Stimulated activated CD4-positive, alpha-beta T cell treated with anti-CD3 and anti-CD28 coated beads, Interleukin-15, amount 100 ng/mL, for 48 hours (primary cell): ENCODE data around the gene RFX3.

Source experiments
- DNase-seq, 2 donors: peaks; one replicate each; pipeline ENCODE4 v3.0.0-alpha.2; 2020; ENCODE audit warnings: low read depth in 2 of 2

The RFX3 gene

DNA sequence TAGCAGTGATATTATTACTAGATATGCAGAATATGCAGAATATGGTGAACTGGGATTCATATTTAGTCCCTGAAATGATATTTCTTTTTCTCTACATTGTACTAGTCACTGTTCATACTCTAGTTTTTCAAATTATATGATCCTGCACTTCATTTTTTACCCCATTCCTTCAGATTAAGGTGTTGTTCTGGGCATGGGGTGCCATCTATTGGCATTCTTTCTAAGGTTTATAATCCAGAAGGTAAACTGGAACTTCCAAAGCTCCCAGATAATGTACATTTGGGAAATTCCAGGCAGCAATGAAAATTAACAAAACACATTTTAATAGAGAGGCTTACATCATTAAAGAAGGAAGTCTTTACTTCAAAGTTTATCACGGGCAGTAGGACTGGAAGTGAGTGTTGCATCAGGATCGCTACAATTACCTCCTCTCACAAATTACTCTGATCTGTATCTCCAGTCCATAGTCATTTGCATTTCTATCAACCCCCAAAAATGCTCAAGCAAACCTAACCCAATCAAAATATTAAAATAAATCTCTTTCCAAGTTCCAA lies 12.5 kb downstream of the RFX3 start:
- no peak for DNase-seq

DNA sequence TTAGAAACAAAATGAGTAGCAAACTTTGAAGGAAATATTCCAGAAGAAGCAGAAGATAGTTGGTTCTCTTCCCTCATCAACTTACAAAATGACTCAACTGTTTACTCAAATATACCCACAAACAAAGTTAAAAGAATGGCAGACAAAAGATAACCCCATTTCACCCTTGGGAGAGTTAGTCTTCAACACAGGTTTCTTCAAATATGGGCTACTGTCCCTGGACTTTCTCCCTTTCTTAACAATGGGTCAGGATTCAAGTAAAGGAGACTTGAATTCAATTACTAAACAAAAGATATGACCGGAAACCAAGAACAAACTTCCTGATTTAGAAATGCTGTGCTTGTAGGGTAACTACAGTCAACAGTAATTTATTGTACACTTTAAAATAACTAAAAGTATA lies 14.2 kb downstream of the RFX3 start:
- no peak for DNase-seq

DNA sequence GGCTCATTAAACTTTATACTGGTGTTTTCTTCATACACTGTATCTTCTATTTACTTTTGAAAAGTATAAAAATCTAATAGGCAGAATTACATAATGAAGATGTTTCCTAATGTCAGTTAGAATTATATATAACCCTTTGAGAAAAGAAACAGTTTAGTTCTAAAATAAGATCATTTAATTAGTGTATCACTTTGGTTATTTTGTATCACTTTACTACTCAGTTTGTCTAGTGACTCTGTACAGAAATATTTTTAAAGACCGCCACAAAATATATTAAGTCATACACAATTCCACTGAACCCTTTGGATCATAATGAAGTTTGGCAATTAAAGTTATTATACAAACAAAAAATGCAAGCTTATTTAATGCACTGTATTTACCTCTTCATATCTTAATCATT lies 15.0 kb downstream of the RFX3 start:
- DNase-seq, result no peak

DNA sequence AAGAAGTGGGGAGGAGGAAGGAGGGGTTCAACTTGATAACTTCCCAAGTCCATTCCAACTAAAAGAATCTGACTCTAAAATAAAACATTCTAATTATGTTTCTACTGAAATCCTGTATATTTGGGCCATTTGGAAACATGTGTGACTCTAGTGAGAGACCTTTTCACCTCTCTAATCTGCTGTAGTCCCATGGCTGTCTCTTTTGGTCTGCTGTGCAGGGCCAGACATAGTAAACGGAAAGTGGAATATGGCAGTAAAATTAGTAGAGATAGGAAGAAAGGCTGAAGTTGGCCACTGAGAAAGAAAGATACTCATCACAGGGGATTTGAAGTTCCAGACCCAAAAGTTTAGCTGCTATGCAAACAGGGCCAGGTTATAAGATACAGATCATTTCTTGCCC lies 15.9 kb downstream of the RFX3 start:
- no peak for DNase-seq

DNA sequence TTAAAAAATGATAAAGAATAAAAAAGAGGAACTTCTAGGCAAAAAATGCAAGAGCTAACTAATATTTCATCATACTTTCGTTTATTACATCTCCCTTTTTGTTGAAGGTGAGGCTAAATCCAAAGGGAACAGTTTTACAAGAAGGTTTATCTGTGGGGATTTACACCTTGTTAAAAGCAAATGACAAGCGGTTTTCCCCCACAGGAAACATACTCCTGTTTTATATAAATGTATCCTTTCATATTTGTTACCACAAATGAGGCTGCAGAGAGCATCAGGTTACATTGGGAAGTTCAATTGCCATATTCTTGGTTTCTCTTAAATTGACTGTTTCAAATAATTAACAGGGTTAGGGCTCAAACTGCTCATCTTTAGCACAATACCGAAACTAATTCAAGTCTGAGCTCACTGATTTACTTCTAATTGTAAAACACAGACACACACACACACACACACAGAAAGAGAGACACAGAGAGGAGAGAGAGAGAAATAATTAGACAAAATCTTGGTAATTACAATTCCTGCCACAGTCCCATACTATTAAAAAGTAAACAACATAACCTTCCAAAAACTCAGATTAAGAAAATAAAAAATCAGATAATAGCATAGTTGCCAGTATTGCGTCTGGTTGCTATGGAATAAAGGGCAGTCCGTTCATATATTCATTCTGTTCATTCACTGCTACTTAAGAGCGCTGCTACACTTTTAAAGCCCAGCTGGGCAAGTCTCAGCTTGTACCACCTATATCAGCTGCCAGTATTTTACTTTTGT lies 17.1 kb downstream of the RFX3 start:
- DNase-seq, result no peak

DNA sequence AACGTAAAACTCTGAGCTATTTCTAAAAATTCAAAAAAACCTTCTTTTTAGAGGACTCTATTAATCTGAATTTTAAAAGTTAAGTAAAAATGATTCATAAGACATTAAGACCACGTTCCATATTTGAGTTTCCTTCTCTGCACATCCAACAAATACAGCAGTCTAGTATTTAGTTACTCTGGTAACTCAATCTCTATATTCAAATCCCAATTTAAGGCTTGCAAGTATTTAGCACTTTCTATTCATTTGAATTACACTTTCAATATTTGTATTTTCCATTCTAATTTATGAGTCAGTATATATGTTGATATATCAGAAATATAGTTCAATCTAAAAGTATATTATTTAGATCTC lies 17.7 kb downstream of the RFX3 start:
- DNase-seq, result no peak

DNA sequence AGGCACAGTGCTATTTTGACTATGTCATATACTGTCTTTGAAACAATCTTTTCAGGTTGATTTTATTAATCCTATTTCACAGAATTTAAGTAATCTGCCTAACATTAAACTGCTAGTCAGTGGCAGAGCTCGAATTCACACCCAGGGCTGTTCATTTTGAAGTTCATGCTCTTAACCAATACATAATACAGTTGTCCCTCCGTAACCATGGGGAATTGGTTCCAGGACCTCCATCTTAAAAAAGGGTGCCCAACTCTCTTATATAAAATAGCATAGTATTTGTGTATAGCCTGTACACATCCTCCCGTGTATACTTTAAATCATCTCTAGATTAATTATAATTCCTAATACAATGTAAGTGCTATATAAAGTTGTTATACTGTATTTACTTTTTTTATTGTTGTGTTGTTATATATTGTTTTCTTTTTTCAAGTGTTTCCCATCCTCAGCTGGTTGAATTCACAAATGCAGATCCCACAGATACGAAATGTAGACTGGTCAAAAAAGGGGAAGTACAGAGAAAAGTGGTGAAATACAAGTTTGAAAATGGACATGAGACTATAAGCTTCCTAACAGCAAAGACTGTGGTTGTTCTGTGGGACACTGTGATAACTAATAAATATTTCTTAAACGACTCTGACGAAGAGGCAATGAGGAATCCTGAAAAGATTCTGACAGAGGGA lies 18.3 kb downstream of the RFX3 start:
- no peak for DNase-seq

DNA sequence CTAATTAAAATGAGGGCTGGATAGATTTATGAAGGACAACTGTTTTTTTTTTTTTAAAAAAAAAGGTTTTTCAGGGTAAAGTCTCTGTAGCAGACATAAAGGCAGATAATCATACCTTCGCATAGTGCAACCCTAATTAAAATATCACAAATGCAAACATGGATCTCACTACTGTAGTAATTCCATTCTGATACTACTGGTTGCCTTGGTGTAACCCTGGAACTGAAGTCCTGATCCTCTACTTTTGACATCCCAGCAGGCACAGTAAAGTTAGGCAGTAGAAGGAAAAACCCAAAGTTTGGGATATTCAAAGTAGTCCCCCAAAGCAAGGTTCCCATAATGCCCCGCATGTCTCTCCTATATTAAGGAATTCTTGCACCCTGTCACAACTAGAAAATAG lies 19.6 kb downstream of the RFX3 start:
- DNase-seq, result no peak

DNA sequence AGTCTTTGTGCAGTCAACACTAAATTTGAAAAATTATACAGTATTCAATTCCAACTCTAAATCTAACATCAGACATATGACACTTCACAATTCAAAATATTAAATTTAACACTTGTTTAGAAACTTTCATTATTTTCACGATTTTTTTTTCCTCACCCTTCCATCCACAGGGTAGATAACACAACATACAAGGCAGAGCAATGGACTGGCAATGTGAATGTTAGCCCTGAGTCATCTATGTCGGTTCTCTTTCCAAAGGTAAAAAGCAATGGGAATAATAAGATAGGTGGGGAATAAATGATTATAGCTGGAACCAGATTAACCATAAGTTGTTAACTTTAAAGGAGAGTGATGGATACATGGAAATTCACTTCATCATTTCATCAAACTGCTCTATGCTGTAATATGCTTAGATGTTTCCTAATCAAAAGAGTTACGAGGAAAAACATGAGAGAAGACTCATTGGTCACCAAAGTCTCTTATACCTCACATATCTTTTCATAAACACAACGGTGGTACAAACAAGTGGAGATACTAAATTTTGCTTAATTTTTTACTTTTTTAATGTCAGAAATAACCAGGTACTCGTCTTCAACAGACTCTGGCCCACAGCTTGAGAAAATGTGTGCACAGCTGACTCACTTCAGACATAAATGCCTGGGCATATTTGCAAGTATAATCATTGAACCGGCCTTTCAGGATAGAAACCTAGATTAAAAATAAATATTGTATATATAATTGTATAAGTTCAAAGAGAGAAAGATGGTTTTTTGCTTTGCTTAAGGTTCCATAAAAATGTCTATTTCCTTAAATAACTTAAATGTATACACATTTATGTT lies 23.0 kb downstream of the RFX3 start:
- DNase-seq, result no peak

DNA sequence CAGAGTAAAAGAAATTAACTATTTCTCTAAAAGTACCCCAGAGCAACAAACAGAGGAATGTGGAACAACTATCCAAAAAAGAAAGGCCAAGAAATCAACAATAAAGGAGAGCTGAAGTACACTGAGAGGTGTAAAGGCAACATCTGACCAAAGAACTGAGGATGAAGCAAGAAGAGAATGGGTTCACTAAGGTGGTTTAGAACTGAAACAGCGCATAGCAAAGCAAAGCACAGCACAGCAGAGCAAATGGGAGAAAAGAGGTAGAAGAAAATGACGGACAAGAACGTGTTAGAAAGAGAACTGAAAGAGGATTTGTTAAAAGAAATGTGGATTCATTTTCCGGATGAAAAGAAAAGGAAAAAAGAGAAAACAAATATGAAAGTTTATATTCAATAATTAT lies 25.8 kb downstream of the RFX3 start:
- no peak for DNase-seq

DNA sequence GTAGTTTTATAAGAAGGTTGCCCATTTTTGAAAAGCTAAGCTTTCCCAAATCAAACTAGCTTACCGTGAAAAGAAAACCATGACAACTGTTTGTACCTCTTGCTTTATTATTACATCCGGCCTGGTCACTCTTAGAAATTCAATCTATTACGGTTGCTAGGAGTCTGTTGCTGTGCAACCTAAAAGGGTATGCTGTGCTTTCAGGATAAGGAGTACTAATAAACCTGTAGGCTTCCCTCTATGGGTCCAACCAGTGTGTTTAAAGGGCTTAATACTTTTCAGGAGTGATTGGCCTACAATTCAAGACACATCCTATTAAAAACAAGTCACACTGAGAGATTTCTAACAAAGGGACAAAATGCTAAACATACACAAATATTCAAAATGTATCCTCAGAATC lies 27.1 kb downstream of the RFX3 start:
- no peak for DNase-seq

DNA sequence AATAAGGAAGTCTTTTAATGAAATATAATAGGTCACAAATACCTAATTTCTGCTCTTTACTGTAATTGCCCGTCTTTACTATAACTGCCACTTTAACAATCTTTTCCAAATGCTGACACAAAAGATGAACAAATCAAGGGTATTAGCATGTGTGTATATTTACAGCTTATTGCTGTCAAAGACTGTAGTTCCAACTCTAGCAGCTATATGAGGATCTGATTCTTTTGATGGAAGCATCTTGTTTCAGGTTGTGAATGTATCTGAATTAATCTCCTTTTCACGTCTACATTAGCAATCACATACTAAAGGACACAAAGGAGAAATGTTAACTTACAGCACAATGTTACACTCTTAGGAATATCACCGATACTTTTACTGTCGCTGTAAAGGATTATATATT lies 27.9 kb downstream of the RFX3 start:
- no peak for DNase-seq

DNA sequence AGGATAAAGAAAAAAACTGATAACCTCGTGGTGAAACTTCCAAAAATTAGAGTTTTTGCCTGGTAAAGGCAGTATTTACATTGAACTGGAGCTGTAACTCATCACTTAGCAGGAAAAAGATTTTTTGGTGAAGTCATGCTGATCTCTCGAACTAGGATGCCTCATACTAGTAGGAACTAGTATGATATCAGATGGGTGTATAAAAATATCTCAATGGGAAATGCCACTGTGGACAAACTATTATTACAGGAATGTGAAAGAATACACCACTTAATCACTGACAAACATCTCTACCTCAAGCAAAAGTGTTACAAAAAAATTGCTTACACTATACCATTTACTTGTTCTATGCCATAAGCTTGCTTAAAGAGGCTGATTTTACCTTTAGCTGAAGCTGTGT lies 28.4 kb downstream of the RFX3 start:
- no peak for DNase-seq

DNA sequence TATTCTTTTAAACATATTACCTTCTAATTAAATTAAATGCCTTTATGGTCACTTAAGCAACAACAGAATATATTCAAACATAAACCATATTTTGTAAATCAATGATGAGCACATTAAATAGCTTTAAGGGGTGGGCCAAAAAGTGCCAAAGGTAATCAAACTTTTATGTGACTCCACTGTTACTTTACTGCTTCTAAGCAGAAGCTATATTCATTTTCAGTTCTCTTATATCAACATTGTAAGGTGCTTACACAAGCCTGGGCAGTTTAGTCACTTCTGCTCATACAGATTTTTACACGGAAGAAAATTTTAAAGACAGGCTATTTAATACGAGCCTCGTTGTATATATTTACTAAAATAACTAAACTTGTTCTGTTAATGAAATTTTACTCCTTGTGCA lies 29.9 kb downstream of the RFX3 start:
- DNase-seq, result no peak

DNA sequence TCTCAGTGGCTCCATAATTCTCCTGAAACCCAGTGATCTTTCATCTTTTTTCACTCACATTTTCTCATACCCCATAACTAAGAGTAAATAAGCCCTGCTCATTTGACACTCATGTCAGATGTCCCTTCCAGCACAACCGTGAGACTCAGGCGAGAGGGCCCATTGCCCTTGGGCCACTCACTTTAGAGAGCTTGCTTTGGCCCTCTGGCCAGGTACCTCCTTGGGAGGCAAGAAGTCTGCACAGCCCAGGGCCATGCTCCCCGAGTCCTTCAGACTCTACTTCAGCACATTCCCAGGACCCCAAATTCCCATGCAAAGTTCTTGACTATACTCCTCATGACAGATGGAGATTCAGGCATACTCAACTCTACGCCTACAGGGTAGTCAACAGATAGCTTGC lies 33.6 kb downstream of the RFX3 start:
- DNase-seq, result no peak

DNA sequence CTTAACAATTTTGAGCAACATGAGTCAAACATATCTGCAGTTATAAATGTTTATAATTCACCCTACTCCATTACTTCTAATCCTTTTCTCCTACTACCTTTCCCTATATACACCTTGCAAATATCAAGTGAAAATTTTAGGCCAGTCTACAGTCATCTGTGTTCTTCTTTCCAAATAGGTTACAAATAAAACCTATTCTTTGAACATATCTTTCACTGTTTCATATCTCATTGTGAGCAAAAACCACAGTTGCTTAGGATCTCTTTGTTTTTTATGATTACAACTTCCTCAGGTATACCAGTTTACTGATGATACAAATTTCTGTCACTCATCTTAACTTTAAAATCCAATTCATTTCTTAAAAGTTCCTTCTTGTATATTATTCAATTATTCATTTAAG lies 34.4 kb downstream of the RFX3 start:
- DNase-seq, result no peak

DNA sequence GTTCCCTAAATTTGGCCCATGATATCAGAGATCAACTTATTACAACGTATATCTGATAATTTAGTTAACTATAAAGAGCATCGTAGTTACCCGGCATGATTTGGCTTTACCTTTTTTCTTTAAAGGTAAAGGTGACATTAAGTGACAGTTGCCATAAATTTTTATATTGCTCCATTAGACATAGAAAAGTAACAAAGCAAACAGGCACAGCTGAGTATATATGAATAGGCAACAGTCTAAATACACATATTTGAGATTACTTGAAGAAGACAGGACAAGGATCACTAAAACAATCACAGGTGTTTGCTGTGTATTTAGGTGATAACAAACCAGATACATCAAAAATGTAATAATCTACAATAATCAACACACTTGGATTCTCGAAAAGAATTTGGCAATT lies 34.8 kb downstream of the RFX3 start:
- no peak for DNase-seq

DNA sequence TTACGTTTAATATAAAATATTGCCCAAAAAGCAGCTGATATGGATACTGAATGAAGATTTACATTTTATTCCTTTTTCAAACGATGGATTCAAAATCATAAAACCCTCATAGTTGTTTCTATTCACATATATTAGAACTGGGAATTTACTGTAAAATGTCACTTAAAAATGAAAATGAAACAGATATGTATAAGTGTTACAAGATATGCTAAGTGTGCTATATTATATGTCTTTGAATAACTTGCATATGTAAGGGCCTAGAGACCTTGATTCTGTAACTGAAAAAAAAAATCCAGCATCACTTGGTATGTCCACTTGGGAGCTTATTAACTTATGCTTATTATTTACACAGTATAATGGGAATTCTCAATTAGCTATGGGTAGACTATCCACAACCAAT lies 43.2 kb downstream of the RFX3 start:
- no peak for DNase-seq

DNA sequence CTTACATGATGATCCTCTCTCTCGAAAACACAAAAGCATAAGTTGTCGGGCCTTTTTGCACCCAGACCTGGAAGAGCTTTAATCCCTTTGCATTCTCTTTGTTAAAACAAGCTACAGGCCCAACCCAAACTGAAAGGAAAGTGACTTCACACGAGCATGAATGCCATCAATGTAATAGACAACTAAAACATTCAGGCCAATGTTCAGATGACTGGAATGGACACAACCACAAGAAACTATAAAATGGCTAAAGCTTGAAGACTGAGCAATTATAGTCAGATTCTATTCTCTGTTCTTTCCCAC lies 45.5 kb downstream of the RFX3 start:
- no peak for DNase-seq

DNA sequence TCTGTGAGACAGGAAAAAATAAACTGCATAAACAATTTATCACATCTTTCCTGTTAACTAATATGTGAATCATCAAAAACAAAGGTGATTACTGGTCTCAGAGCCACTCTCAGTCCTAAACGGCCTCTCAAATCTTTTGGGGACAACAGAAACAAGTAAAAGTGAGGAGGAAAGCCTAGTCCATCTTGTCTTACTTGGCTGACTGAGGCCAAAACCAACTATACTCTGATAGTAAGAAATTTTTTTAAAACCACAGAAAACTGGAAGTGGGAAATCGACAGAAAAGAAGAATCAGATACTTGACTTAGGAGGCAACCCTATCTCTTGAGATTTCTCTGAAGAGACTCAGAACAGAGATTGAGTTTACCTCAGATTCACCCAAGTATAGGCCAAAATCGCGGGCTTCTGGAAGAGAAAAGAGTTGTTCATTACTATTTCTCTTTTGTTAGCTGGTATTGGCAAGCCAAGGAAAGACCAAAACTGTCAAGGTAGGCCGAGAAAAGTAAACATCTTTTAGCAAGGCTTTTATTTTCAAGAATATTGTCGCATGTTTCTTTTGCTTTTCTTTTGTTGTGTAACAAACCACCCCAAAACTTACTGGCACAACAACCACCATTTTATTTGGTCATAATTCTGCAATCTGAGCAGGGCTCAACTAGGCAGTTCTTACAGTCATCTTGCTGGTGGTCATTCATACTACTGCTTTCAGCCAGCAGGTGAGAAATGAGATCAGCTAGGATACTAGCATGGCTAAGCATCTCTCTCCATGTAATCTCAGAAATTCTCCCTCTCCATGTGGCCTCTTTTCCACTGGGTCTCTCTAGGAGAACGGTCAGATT lies 46.1 kb downstream of the RFX3 start:
- no peak for DNase-seq

DNA sequence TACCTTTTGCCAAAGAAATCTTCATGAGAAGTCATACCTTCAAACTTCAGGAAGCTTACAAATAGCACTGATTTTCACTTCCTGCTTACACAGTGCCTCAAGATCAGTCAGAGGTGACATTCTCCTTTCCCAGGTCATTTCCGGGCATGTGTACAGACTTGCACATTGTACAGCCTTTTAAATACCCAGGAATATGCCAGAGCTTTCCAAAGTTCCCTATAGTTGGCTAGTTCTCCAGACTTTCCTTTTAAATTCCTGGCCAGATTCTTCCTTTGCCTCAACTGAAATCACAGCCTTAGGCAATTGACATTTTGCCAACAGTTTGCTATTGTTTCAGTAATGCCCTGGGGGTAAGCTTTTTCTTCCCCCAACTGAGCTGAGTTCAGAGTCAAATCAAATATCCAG lies 47.2 kb downstream of the RFX3 start:
- no peak for DNase-seq
